ENCODE results near the gene AUTS2.

The AUTS2 gene

GRCh38 chr7:70540641-70541040 lies 942.4 kb downstream of the AUTS2 start:
- no peak for DNase-seq

GRCh38 chr7:70542750-70543376 lies 944.6 kb downstream of the AUTS2 start:
- DNase-seq = no peak

GRCh38 chr7:70544016-70544415 lies 945.7 kb downstream of the AUTS2 start:
- DNase-seq = no peak

- no peak for DNase-seq
Observed at GRCh38 chr7:70545214-70545613, 946.9 kb downstream of the AUTS2 start.

- DNase-seq = no peak
Observed at GRCh38 chr7:70552141-70552540, 953.9 kb downstream of the AUTS2 start.

- no peak for DNase-seq
Observed at GRCh38 chr7:70553364-70553763, 955.1 kb downstream of the AUTS2 start.

- DNase-seq = no peak
Observed at GRCh38 chr7:70554646-70555045, 956.4 kb downstream of the AUTS2 start.

- no peak for DNase-seq
Observed at GRCh38 chr7:70556761-70557160, 958.5 kb downstream of the AUTS2 start.

- DNase-seq = no peak
Observed at GRCh38 chr7:70557338-70557737, 959.1 kb downstream of the AUTS2 start.

- no peak for DNase-seq
Observed at GRCh38 chr7:70559815-70560214, 961.5 kb downstream of the AUTS2 start.

- no peak for DNase-seq
Observed at GRCh38 chr7:70563960-70564359, 965.7 kb downstream of the AUTS2 start.

GRCh38 chr7:70565721-70566370 lies 967.6 kb downstream of the AUTS2 start:
- no peak for DNase-seq

- DNase-seq = no peak
Observed at GRCh38 chr7:70566671-70567070, 968.4 kb downstream of the AUTS2 start.

- no peak for DNase-seq
Observed at GRCh38 chr7:70568674-70569334, 970.5 kb downstream of the AUTS2 start.

- no peak for DNase-seq
Observed at GRCh38 chr7:70569335-70569819, 971.1 kb downstream of the AUTS2 start.

- no peak for DNase-seq
Observed at GRCh38 chr7:70570029-70570428, 971.8 kb downstream of the AUTS2 start.

GRCh38 chr7:70570961-70571360 lies 972.7 kb downstream of the AUTS2 start:
- DNase-seq = no peak

- no peak for DNase-seq
Observed at GRCh38 chr7:70571403-70571934, 973.2 kb downstream of the AUTS2 start.

- no peak for DNase-seq
Observed at GRCh38 chr7:70571961-70572360, 973.7 kb downstream of the AUTS2 start.

GRCh38 chr7:70572571-70572970 lies 974.3 kb downstream of the AUTS2 start:
- no peak for DNase-seq

- DNase-seq = no peak
Observed at GRCh38 chr7:70573071-70573661, 974.9 kb downstream of the AUTS2 start.

- no peak for DNase-seq
Observed at GRCh38 chr7:70573696-70574095, 975.4 kb downstream of the AUTS2 start.

- no peak for DNase-seq
Observed at GRCh38 chr7:70574314-70574834, 976.1 kb downstream of the AUTS2 start.

Data from effector CD4-positive, alpha-beta T cell (primary cell).